Astrocyte (in vitro differentiated cells and primary cell): ENCODE results near the gene VPS72. TPM values are rescaled to one million over a fixed set of nuclear protein-coding genes. Genes with fewer than 3 reads are reported as not detected.

Experiments used
- DNase-seq: peaks from one replicate; pipeline ENCODE4 v3.0.0-alpha.2; 2010; ENCODE audit warnings: low read depth
- FAIRE-seq: peaks from 2 replicates; lab custom pipeline; 2011; peaks lifted over from hg19 to GRCh38; lab: Jason Lieb, UNC
- H2AFZ ChIP-seq: 2 replicates; pipeline ENCODE4 v1.6.0; 2012; ENCODE audit warnings: low read depth, low read length, inconsistent platforms
- H3K27ac ChIP-seq: 2 replicates; pipeline ENCODE4 v1.5.1; 2011; ENCODE audit warnings: low read depth, low read length, inconsistent platforms
- H3K27me3 ChIP-seq: 2 replicates; pipeline ENCODE4 v1.6.0; 2011; ENCODE audit warnings: low read length, inconsistent platforms; ENCODE audit not compliant: insufficient read depth
- H3K36me3 ChIP-seq: 2 replicates; pipeline ENCODE4 v1.5.1; 2011; ENCODE audit warnings: low read length, inconsistent platforms; ENCODE audit not compliant: insufficient read depth
- H3K4me1 ChIP-seq: 2 replicates; pipeline ENCODE4 v1.5.1; 2011; ENCODE audit warnings: low read length, inconsistent platforms; ENCODE audit not compliant: insufficient read depth
- H3K4me2 ChIP-seq: 2 replicates; pipeline ENCODE4 v1.6.0; 2012; ENCODE audit warnings: low read length, inconsistent platforms
- H3K4me3 ChIP-seq: 2 replicates; pipeline ENCODE4 v1.5.1; 2011; ENCODE audit warnings: low read depth, mild to moderate bottlenecking, low read length, inconsistent platforms; ENCODE audit not compliant: insufficient read depth
- H3K79me2 ChIP-seq: 2 replicates; pipeline ENCODE4 v1.6.0; 2012; ENCODE audit warnings: mild to moderate bottlenecking, low read length, inconsistent platforms; ENCODE audit not compliant: insufficient read depth
- H3K9ac ChIP-seq: 2 replicates; pipeline ENCODE4 v1.6.0; 2012; ENCODE audit warnings: mild to moderate bottlenecking, low read length, inconsistent platforms
- H3K9me3 ChIP-seq: 2 replicates; pipeline ENCODE4 v1.5.1; 2012; ENCODE audit warnings: low read depth, mild to moderate bottlenecking, low read length, inconsistent platforms; ENCODE audit not compliant: insufficient read depth
- H4K20me1 ChIP-seq: 2 replicates; pipeline ENCODE4 v1.6.0; 2012; ENCODE audit warnings: low read length, inconsistent platforms; ENCODE audit not compliant: insufficient read depth
- H3K27ac Mint-ChIP-seq: one replicate; pipeline ENCODE4 v1.8.0; 2021; ENCODE audit warnings: mild to moderate bottlenecking, mixed read lengths; ENCODE audit not compliant: unreplicated experiment
- H3K27me3 Mint-ChIP-seq: one replicate; pipeline ENCODE4 v1.8.0; 2021; ENCODE audit warnings: low read depth, mixed read lengths; ENCODE audit not compliant: unreplicated experiment
- H3K36me3 Mint-ChIP-seq: one replicate; pipeline ENCODE4 v1.8.0; 2021; ENCODE audit warnings: low read depth, mixed read lengths; ENCODE audit not compliant: unreplicated experiment
- H3K4me1 Mint-ChIP-seq: one replicate; pipeline ENCODE4 v1.8.0; 2021; ENCODE audit warnings: low read depth, mixed read lengths; ENCODE audit not compliant: unreplicated experiment
- H3K4me3 Mint-ChIP-seq: one replicate; pipeline ENCODE4 v1.8.0; 2021; ENCODE audit warnings: mild to moderate bottlenecking, moderate library complexity, mixed read lengths; ENCODE audit not compliant: unreplicated experiment
- H3K9me3 Mint-ChIP-seq: one replicate; pipeline ENCODE4 v1.8.0; 2021; ENCODE audit warnings: mild to moderate bottlenecking, mixed read lengths; ENCODE audit not compliant: unreplicated experiment
- EZH2 ChIP-seq: IDR thresholded peaks from 2 replicates; pipeline ENCODE4 v1.6.1; 2012; ENCODE audit warnings: mild to moderate bottlenecking, low read length, inconsistent platforms; ENCODE audit not compliant: insufficient read depth
- total RNA-seq: library from RNA; stranded (reverse); gene quantifications from 2 replicates; pipeline ENCODE4 v1.2.1, GENCODE V29; 2021
- TF ChIP-seq, protein P1 (sequence below): IDR thresholded peaks from 2 replicates; pipeline ENCODE4 v1.5.1; 2011; ENCODE audit warnings: low read depth, mild to moderate bottlenecking, inconsistent platforms, low read length, moderate library complexity; ENCODE audit not compliant: insufficient read depth

The VPS72 gene
- total RNA-seq, 1 donor from 2014 or later: 59.0 TPM

DNA sequence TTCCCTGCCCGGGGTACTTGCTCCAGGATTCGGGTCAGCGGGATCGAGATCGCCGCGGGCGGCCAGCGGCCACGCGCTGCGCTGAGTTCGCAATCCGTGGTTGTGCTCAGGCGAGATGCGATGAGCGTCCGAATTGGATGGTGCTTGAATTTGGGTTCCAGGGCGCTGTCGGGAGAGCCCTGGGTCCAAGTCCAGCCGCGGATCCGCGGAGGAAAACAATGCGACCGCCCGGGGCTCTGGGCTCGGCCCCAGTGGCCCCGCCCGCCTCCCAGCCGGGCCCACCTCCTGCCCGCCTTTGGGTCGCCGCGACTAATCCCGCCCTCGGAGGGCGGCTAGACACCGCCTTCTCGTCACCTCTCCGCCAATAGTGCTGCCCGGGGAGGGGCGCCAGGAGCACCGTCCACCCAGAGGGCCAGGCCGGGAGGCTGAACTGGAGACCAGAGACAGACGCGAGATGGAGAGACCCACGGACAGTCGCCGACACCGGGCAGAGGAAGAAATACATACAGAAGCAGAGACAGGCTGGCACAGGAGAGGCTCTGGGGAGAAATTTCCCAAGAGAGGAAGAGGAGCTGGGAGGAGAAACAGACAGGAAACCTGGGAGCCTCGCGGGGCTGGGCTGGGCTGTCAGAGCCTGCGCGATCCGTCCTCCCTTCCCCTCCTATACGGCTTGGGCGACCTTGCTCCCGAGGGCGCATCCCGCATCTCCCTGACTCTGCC is 43.4 kb downstream of the VPS72 start, which contains the start of gene SEMA6C:
Gene SEMA6C, minus strand, starts transcription at position 220 of the 720 bp plus-strand sequence. CDS start 4,010 bp downstream, outside the sequence.
- no peak for TF ChIP-seq EZH2
- TF ChIP-seq, protein P1, sequence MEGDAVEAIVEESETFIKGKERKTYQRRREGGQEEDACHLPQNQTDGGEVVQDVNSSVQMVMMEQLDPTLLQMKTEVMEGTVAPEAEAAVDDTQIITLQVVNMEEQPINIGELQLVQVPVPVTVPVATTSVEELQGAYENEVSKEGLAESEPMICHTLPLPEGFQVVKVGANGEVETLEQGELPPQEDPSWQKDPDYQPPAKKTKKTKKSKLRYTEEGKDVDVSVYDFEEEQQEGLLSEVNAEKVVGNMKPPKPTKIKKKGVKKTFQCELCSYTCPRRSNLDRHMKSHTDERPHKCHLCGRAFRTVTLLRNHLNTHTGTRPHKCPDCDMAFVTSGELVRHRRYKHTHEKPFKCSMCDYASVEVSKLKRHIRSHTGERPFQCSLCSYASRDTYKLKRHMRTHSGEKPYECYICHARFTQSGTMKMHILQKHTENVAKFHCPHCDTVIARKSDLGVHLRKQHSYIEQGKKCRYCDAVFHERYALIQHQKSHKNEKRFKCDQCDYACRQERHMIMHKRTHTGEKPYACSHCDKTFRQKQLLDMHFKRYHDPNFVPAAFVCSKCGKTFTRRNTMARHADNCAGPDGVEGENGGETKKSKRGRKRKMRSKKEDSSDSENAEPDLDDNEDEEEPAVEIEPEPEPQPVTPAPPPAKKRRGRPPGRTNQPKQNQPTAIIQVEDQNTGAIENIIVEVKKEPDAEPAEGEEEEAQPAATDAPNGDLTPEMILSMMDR: no peak
- Histone ChIP-seq H3K79me2 (no peaks in the 10 kb centered on the region), H2AFZ (peak within 1 kb of the TSS; percentile 82), H4K20me1 (peaks cover 12% of the 10 kb centered on the region), H3K4me2 (peak within 1 kb of the TSS; percentile 84), H3K9me3 (no peaks in the 10 kb centered on the region), H3K4me1 (peaks cover 14% of the 10 kb centered on the region), H3K36me3 (no peaks in the 10 kb centered on the region), H3K27me3 (peaks cover 2% of the 10 kb centered on the region), H3K9ac (peak within 1 kb of the TSS; percentile 81), H3K27ac (peak within 1 kb of the TSS; percentile 1), H3K4me3 (peak within 1 kb of the TSS; percentile 71)
- peak within 1 kb of the TSS; percentile 85 for H3K27ac Mint-ChIP-seq
- peaks cover 18% of the 10 kb centered on the region for H3K27me3 Mint-ChIP-seq
- peaks cover 5% of the 10 kb centered on the region for H3K36me3 Mint-ChIP-seq
- H3K9me3 Mint-ChIP-seq: no peaks in the 10 kb centered on the region
- DNase-seq: peak; percentile 82
- no peak for FAIRE-seq
- H3K4me3 Mint-ChIP-seq: peak within 1 kb of the TSS; percentile 91
- peaks cover 16% of the 10 kb centered on the region for H3K4me1 Mint-ChIP-seq

DNA sequence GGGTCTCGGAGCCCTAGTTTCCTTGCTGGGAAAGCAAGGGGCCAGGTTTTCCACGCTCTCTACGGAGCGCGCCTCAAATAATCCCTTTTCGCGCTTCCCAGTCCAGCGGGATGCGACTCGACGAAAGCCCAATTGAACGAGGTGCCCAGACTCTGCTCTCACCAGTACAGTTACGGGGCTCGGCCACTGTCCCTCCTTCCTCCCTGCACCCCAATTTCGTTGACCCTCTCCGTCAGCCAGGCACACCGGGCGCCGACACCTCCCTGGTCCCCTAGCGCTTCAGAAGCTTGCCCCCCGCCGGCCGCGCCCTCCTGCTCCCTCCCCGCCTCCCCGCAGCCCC is 44.0 kb downstream of the VPS72 start:
- H3K4me3 ChIP-seq: peak overlapping the region; percentile 71
- no peaks in the 10 kb centered on the region for H3K9me3 ChIP-seq
- H3K9ac ChIP-seq: peak overlapping the region; percentile 81
- H4K20me1 ChIP-seq: peaks cover 12% of the 10 kb centered on the region
- peak overlapping the region; percentile 84 for H3K4me2 ChIP-seq
- no peaks in the 10 kb centered on the region for H3K36me3 ChIP-seq
- peaks cover 5% of the 10 kb centered on the region for H3K36me3 Mint-ChIP-seq
- H3K27me3 ChIP-seq: peaks cover 2% of the 10 kb centered on the region
- H3K27ac Mint-ChIP-seq: no peak overlapping the region
- no peaks in the 10 kb centered on the region for H3K79me2 ChIP-seq
- DNase-seq (no peak), FAIRE-seq (no peak)
- H3K4me3 Mint-ChIP-seq: peak overlapping the region; percentile 91
- peaks cover 18% of the 10 kb centered on the region for H3K27me3 Mint-ChIP-seq
- H3K27ac ChIP-seq: no peak overlapping the region
- peak overlapping the region; percentile 82 for H2AFZ ChIP-seq
- H3K4me1 Mint-ChIP-seq: peaks cover 16% of the 10 kb centered on the region
- TF ChIP-seq EZH2: no peak
- TF ChIP-seq, protein P1: no peak
- no peaks in the 10 kb centered on the region for H3K9me3 Mint-ChIP-seq
- H3K4me1 ChIP-seq: peaks cover 14% of the 10 kb centered on the region
